GM23248 (cell line): ENCODE measurements around the gene TAF1B.

ENCODE experiments used
- EZH2 ChIP-seq: fragments of 200-600 bp; sonication (generic); IDR thresholded peaks from 2 replicates; pipeline ENCODE4 v1.6.1; 2018; ENCODE audit warnings: antibody characterized with exemption, mild to moderate bottlenecking; ENCODE audit not compliant: insufficient read depth, poor library complexity, severe bottlenecking
- EZH2phosphoT487 ChIP-seq: fragments of 200-600 bp; sonication (generic); IDR thresholded peaks from 2 replicates; pipeline ENCODE4 v1.6.1; 2018; ENCODE audit warnings: antibody characterized with exemption, moderate library complexity, mild to moderate bottlenecking, low read depth; ENCODE audit not compliant: insufficient read depth

DNA sequence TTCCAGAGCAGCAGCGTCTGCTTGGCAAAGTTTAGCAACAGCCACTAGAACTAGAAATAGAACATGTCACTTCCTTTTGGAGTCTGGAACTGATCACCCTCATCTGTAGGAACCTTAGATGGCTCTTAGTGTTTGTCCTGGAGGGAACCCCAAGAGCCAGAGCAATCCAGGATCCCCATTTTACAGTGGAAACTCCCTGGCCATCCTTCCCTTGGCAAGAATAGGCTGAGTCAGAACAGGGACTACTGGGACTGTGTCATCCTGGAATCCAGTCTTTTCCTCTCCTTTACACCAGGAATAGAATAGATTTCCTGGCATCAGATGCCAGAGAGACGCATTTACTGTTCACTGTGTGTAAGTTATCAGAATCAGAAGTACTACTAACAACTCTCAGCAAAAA is 75.0 kb downstream of the TAF1B start:
- no peak for TF ChIP-seq EZH2
- TF ChIP-seq EZH2phosphoT487, result no peak
